ENCODE measurements around the gene IQGAP1. TPM values are rescaled to one million over a fixed set of nuclear protein-coding genes. Genes with fewer than 3 reads are reported as not detected.

IQGAP1 gene
- total and polyA plus RNA-seq, 2 of the 13 experiments (the other 11 are each of a cell fraction or from before 2014, with no cell fraction given), result 29.5 to 37.9 TPM

DNA sequence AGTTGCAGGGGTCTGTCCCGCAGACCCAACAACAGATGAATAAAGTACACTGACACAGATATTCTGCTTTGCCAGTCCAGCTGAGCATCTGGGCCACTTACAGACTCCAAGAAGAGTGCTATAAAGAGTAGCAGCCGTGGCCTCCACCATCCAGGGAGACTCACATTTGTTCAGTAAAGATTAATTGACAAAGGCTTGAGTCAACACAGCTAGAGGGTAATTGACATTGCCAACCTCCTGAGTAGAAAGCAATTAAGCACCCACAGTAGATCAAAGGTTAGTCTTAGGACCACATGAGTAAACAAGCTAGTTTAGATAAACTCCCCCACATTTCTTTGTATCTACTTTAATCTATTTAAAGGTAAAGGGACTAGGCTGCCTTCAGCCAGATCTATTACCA, 125.4 kb downstream of the IQGAP1 start (continued):
- TF ChIP-seq, protein P1, sequence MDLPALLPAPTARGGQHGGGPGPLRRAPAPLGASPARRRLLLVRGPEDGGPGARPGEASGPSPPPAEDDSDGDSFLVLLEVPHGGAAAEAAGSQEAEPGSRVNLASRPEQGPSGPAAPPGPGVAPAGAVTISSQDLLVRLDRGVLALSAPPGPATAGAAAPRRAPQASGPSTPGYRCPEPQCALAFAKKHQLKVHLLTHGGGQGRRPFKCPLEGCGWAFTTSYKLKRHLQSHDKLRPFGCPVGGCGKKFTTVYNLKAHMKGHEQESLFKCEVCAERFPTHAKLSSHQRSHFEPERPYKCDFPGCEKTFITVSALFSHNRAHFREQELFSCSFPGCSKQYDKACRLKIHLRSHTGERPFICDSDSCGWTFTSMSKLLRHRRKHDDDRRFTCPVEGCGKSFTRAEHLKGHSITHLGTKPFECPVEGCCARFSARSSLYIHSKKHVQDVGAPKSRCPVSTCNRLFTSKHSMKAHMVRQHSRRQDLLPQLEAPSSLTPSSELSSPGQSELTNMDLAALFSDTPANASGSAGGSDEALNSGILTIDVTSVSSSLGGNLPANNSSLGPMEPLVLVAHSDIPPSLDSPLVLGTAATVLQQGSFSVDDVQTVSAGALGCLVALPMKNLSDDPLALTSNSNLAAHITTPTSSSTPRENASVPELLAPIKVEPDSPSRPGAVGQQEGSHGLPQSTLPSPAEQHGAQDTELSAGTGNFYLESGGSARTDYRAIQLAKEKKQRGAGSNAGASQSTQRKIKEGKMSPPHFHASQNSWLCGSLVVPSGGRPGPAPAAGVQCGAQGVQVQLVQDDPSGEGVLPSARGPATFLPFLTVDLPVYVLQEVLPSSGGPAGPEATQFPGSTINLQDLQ (CRISPR knock-in tag; IDR thresholded peaks at IDR 0.05), result no peak
- peak in 1 of 2 experiments; percentile 61; a peak in 2 of 4 replicates for TF ChIP-seq NR2F1 (CRISPR knock-in tag; IDR thresholded peaks at IDR 0.05)
- TF ChIP-seq, protein P2, sequence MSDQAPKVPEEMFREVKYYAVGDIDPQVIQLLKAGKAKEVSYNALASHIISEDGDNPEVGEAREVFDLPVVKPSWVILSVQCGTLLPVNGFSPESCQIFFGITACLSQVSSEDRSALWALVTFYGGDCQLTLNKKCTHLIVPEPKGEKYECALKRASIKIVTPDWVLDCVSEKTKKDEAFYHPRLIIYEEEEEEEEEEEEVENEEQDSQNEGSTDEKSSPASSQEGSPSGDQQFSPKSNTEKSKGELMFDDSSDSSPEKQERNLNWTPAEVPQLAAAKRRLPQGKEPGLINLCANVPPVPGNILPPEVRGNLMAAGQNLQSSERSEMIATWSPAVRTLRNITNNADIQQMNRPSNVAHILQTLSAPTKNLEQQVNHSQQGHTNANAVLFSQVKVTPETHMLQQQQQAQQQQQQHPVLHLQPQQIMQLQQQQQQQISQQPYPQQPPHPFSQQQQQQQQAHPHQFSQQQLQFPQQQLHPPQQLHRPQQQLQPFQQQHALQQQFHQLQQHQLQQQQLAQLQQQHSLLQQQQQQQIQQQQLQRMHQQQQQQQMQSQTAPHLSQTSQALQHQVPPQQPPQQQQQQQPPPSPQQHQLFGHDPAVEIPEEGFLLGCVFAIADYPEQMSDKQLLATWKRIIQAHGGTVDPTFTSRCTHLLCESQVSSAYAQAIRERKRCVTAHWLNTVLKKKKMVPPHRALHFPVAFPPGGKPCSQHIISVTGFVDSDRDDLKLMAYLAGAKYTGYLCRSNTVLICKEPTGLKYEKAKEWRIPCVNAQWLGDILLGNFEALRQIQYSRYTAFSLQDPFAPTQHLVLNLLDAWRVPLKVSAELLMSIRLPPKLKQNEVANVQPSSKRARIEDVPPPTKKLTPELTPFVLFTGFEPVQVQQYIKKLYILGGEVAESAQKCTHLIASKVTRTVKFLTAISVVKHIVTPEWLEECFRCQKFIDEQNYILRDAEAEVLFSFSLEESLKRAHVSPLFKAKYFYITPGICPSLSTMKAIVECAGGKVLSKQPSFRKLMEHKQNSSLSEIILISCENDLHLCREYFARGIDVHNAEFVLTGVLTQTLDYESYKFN (CRISPR knock-in tag; conservative IDR thresholded peaks at IDR 0.05), result 0 out of 2 replicates have a peak, but pooled peaks have one; percentile 20
- TF ChIP-seq SRSF9 (IDR thresholded peaks at IDR 0.05; ENCODE audit: borderline replicate concordance, insufficient read depth, low read depth, low read length, poor library complexity, severe bottlenecking), result no peak
- 0 out of 2 replicates have a peak, but pooled peaks have one; percentile 46 for TF ChIP-seq NR2F2 (IDR thresholded peaks at IDR 0.05; ENCODE audit: borderline replicate concordance, low read depth)
- TF ChIP-seq PHF8 (CRISPR knock-in tag; IDR thresholded peaks at IDR 0.05), result no peak
- TF ChIP-seq, protein P3, sequence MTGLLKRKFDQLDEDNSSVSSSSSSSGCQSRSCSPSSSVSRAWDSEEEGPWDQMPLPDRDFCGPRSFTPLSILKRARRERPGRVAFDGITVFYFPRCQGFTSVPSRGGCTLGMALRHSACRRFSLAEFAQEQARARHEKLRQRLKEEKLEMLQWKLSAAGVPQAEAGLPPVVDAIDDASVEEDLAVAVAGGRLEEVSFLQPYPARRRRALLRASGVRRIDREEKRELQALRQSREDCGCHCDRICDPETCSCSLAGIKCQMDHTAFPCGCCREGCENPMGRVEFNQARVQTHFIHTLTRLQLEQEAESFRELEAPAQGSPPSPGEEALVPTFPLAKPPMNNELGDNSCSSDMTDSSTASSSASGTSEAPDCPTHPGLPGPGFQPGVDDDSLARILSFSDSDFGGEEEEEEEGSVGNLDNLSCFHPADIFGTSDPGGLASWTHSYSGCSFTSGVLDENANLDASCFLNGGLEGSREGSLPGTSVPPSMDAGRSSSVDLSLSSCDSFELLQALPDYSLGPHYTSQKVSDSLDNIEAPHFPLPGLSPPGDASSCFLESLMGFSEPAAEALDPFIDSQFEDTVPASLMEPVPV (CRISPR knock-in tag; IDR thresholded peaks at IDR 0.05), result no peak
- peak; percentile 69 for TF ChIP-seq NR2F6 (IDR thresholded peaks at IDR 0.05)
- TF ChIP-seq NR2F6 (CRISPR knock-in tag; IDR thresholded peaks at IDR 0.05), result no peak
- no peak for TF ChIP-seq REPIN1 (CRISPR knock-in tag; IDR thresholded peaks at IDR 0.05; ENCODE audit: borderline replicate concordance, low read depth)
- TF ChIP-seq, protein P4, sequence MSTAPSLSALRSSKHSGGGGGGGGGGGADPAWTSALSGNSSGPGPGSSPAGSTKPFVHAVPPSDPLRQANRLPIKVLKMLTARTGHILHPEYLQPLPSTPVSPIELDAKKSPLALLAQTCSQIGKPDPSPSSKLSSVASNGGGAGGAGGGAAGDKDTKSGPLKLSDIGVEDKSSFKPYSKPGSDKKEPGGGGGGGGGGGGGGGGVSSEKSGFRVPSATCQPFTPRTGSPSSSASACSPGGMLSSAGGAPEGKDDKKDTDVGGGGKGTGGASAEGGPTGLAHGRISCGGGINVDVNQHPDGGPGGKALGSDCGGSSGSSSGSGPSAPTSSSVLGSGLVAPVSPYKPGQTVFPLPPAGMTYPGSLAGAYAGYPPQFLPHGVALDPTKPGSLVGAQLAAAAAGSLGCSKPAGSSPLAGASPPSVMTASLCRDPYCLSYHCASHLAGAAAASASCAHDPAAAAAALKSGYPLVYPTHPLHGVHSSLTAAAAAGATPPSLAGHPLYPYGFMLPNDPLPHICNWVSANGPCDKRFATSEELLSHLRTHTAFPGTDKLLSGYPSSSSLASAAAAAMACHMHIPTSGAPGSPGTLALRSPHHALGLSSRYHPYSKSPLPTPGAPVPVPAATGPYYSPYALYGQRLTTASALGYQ (CRISPR knock-in tag; IDR thresholded peaks at IDR 0.05), result 0 out of 2 replicates have a peak, but pooled peaks have one; percentile 30
- TF ChIP-seq ZNF773 (CRISPR knock-in tag; IDR thresholded peaks at IDR 0.05; ENCODE audit: borderline replicate concordance), result no peak
- TF ChIP-seq, protein P5, sequence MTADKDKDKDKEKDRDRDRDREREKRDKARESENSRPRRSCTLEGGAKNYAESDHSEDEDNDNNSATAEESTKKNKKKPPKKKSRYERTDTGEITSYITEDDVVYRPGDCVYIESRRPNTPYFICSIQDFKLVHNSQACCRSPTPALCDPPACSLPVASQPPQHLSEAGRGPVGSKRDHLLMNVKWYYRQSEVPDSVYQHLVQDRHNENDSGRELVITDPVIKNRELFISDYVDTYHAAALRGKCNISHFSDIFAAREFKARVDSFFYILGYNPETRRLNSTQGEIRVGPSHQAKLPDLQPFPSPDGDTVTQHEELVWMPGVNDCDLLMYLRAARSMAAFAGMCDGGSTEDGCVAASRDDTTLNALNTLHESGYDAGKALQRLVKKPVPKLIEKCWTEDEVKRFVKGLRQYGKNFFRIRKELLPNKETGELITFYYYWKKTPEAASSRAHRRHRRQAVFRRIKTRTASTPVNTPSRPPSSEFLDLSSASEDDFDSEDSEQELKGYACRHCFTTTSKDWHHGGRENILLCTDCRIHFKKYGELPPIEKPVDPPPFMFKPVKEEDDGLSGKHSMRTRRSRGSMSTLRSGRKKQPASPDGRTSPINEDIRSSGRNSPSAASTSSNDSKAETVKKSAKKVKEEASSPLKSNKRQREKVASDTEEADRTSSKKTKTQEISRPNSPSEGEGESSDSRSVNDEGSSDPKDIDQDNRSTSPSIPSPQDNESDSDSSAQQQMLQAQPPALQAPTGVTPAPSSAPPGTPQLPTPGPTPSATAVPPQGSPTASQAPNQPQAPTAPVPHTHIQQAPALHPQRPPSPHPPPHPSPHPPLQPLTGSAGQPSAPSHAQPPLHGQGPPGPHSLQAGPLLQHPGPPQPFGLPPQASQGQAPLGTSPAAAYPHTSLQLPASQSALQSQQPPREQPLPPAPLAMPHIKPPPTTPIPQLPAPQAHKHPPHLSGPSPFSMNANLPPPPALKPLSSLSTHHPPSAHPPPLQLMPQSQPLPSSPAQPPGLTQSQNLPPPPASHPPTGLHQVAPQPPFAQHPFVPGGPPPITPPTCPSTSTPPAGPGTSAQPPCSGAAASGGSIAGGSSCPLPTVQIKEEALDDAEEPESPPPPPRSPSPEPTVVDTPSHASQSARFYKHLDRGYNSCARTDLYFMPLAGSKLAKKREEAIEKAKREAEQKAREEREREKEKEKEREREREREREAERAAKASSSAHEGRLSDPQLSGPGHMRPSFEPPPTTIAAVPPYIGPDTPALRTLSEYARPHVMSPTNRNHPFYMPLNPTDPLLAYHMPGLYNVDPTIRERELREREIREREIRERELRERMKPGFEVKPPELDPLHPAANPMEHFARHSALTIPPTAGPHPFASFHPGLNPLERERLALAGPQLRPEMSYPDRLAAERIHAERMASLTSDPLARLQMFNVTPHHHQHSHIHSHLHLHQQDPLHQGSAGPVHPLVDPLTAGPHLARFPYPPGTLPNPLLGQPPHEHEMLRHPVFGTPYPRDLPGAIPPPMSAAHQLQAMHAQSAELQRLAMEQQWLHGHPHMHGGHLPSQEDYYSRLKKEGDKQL (CRISPR knock-in tag; IDR thresholded peaks at IDR 0.05; ENCODE audit: low read depth), result peak; percentile 66; the same call in 1 of the 2 replicates

Measured in HepG2 (cell line).